ENCODE results near the gene SPATA3. TPM values are rescaled to one million over a fixed set of nuclear protein-coding genes. Genes with fewer than 3 reads are reported as not detected.

Gene SPATA3
- total and polyA plus RNA-seq, 2 of the 8 experiments (the other 6 are each of a cell fraction or from before 2014, with no cell fraction given) = not detected

GRCh38 chr2:230990131-230990898 is 5.6 kb upstream of the SPATA3 start (continued):
- TF ChIP-seq CHD7 (IDR thresholded peaks at IDR 0.05; ENCODE audit: insufficient replicate concordance, low read length) = no peak
- no peak for TF ChIP-seq BACH1 (IDR thresholded peaks at IDR 0.05; ENCODE audit: low read length)
- TF ChIP-seq KDM1A (IDR thresholded peaks at IDR 0.05; ENCODE audit: borderline replicate concordance, low read length) = no peak
